ENCODE data around the gene ARID1B. TPM values are rescaled to one million over a fixed set of nuclear protein-coding genes. Genes with fewer than 3 reads are reported as not detected.

Gene ARID1B
- total RNA-seq, 1 experiment from 2014 or later, result 35.6 TPM

DNA sequence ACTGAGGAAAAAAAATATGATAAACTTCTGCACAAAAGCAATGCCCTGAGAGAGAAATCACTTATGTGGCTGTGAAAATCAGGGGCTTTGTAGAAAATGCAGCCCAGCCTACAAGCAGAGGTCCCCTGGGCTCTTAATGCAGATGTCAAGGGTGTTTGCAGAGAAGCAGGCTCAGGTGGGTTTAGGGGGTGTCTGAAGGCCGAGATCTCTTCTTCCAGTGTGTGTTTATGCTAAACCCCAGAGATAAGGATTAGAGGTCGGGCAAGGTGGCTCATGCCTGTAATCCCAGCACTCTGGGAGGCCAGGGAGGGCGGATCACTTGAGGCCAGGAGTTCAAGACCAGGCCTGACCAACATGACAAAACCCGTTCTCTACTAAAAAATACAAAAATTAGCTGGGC, 467.6 kb downstream of the ARID1B start:
- ATAC-seq (no peak), DNase-seq (ENCODE audit: low read depth, low spot score) (no peak)
- Histone ChIP-seq H3K27ac (ENCODE audit: low read depth, low read length) (no peak overlapping the region), H3K27me3 (ENCODE audit: insufficient read depth, low read length) (no peaks in the 10 kb centered on the region), H2AFZ (ENCODE audit: low read depth, low read length, poor library complexity, severe bottlenecking) (no peak overlapping the region), H3K9ac (ENCODE audit: low read length) (no peak overlapping the region), H3K9me3 (ENCODE audit: control insufficient read depth in 1 of 2, insufficient read depth in 1 of 2, low read depth in 1 of 2, low read length in 2 of 2) (no peaks in the 10 kb centered on the region), H3K4me2 (ENCODE audit: low read length) (no peak overlapping the region), H3K9me2 (ENCODE audit: insufficient read depth) (no peaks in the 10 kb centered on the region), H3K36me3 (ENCODE audit: control insufficient read depth in 1 of 2, insufficient read depth in 2 of 2, low read length in 2 of 2) (no peaks in the 10 kb centered on the region), H4K20me1 (ENCODE audit: insufficient read depth) (no peaks in the 10 kb centered on the region), H3K4me1 (ENCODE audit: control insufficient read depth in 1 of 2, insufficient read depth in 2 of 2, low read length in 2 of 2) (peaks cover 0 to 12% of the 10 kb centered on the region in 2 experiments; a peak in 2 of 4 replicates), H3K79me2 (ENCODE audit: insufficient read depth, low read length) (no peaks in the 10 kb centered on the region), H3K4me3 (replicated peaks in 1 of 2; ENCODE audit: low read depth in 1 of 2, low read length in 2 of 2) (no peak overlapping the region)
- intact Hi-C loops (cut with micrococcal nuclease), result no loop called here
- BruUV-seq (replicated peaks), result no TSS peak
- POLR2A ChIA-PET, result no interaction called here
- TF ChIP-seq POLR2A (IDR thresholded peaks at IDR 0.05; ENCODE audit: borderline replicate concordance, extremely low read depth, insufficient read depth, insufficient read length), result no peak
- no peak for TF ChIP-seq TCF7L2 (IDR thresholded peaks at IDR 0.05; ENCODE audit: borderline replicate concordance, extremely low read depth, insufficient read depth, insufficient read length)
- TF ChIP-seq ZBTB33 (IDR thresholded peaks at IDR 0.05; ENCODE audit: extremely low read depth, insufficient replicate concordance, low read length), result no peak
- TF ChIP-seq REST (IDR thresholded peaks at IDR 0.05; ENCODE audit: low read depth), result no peak
- no peak for TF ChIP-seq EGR1 (IDR thresholded peaks at IDR 0.05; ENCODE audit: low read depth)
- TF ChIP-seq ZNF274 (IDR thresholded peaks at IDR 0.05; ENCODE audit: low read depth, low read length), result no peak
- TF ChIP-seq ELF1 (IDR thresholded peaks at IDR 0.05; ENCODE audit: borderline replicate concordance, low read depth), result no peak
- TF ChIP-seq CBX3 (IDR thresholded peaks at IDR 0.05; ENCODE audit: low read depth), result no peak
- TF ChIP-seq POLR2AphosphoS5 (IDR thresholded peaks at IDR 0.05; ENCODE audit: low read depth, low read length), result no peak
- TF ChIP-seq, protein P1, sequence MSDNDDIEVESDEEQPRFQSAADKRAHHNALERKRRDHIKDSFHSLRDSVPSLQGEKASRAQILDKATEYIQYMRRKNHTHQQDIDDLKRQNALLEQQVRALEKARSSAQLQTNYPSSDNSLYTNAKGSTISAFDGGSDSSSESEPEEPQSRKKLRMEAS (IDR thresholded peaks at IDR 0.05), result no peak
- TF ChIP-seq, protein P2, sequence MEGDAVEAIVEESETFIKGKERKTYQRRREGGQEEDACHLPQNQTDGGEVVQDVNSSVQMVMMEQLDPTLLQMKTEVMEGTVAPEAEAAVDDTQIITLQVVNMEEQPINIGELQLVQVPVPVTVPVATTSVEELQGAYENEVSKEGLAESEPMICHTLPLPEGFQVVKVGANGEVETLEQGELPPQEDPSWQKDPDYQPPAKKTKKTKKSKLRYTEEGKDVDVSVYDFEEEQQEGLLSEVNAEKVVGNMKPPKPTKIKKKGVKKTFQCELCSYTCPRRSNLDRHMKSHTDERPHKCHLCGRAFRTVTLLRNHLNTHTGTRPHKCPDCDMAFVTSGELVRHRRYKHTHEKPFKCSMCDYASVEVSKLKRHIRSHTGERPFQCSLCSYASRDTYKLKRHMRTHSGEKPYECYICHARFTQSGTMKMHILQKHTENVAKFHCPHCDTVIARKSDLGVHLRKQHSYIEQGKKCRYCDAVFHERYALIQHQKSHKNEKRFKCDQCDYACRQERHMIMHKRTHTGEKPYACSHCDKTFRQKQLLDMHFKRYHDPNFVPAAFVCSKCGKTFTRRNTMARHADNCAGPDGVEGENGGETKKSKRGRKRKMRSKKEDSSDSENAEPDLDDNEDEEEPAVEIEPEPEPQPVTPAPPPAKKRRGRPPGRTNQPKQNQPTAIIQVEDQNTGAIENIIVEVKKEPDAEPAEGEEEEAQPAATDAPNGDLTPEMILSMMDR (IDR thresholded peaks at IDR 0.05 in 2 of 3, conservative IDR thresholded peaks at IDR 0.05 in 1 of 3; ENCODE audit: borderline replicate concordance in 1 of 3, insufficient read depth in 1 of 3, low read depth in 2 of 3, low read length in 2 of 3), result no peak
- TF ChIP-seq SRF (IDR thresholded peaks at IDR 0.05; ENCODE audit: low read depth), result no peak
- TF ChIP-seq ZFX (IDR thresholded peaks at IDR 0.05), result no peak
- no peak for TF ChIP-seq SIN3A (IDR thresholded peaks at IDR 0.05; ENCODE audit: low read depth)
- TF ChIP-seq EZH2phosphoT487 (IDR thresholded peaks at IDR 0.05; ENCODE audit: borderline replicate concordance), result no peak
- no peak for TF ChIP-seq YY1 (IDR thresholded peaks at IDR 0.05; ENCODE audit: extremely low read depth, insufficient replicate concordance, low read depth, low read length)
- no peak for TF ChIP-seq FOSL1 (IDR thresholded peaks at IDR 0.05; ENCODE audit: low read depth)
- TF ChIP-seq JUND (IDR thresholded peaks at IDR 0.05), result no peak
- no peak for TF ChIP-seq RAD21 (IDR thresholded peaks at IDR 0.05; ENCODE audit: low read depth)
- CTCF ChIA-PET, result no interaction called here
- RAD21 ChIA-PET (ENCODE audit: low non-redundant PET in 1 of 2, low total read pairs in 2 of 2, uncharacterized antibody in 2 of 2, unreplicated experiment in 2 of 2), result no interaction called here
